K562 (cell line): Measurements from ENCODE around the gene LRP1-AS. TPM values are rescaled to one million over a fixed set of nuclear protein-coding genes. Genes with fewer than 3 reads are reported as not detected.
A peak's percentile ranks its signal among the peaks of the same experiment; 100 is the strongest.

ENCODE experiments used
- CBFA2T3 ChIP-seq: fragments of 450-650 bp; IDR thresholded peaks from 2 replicates; pipeline ENCODE4 v1.6.1; 2017
- KAT8 ChIP-seq: fragments of 450-650 bp; IDR thresholded peaks from 2 replicates; pipeline ENCODE4 v1.6.1; 2016; ENCODE audit warnings: low read depth, mild to moderate bottlenecking
- NBN ChIP-seq: fragments of 450-650 bp; IDR thresholded peaks from 2 replicates; pipeline ENCODE4 v1.6.1; 2016; ENCODE audit warnings: low read depth, mild to moderate bottlenecking
- POLR2G ChIP-seq: fragments of 200-400 bp; formaldehyde crosslinking; IDR thresholded peaks from 2 replicates; pipeline ENCODE4 v1.6.1; 2017; ENCODE audit warnings: low read depth, mild to moderate bottlenecking, antibody characterized with exemption, low read length, moderate library complexity
- SIRT6 ChIP-seq: IDR thresholded peaks from one replicate; pipeline ENCODE4 v1.6.1; 2012; ENCODE audit warnings: low read depth, mild to moderate bottlenecking, control low read depth, inconsistent platforms, low read length, moderate library complexity
- SP1 ChIP-seq: sonication (generic); formaldehyde crosslinking; IDR thresholded peaks from 2 replicates; pipeline ENCODE4 v1.8.1; 2022; ENCODE audit warnings: mild to moderate bottlenecking, missing genetic modification reagents
- U2AF2 ChIP-seq: fragments of 200-400 bp; formaldehyde crosslinking; optimal IDR thresholded peaks from 2 replicates; pipeline ENCODE3; 2017; ENCODE audit warnings: low read depth, mild to moderate bottlenecking, low read length
- polyA plus RNA-seq, 8 experiments: library from polyadenylated mRNA; depleted of rRNA in 4 of 8; stranded (reverse) in 5 of 8; unstranded in 3 of 8; fragments of >200 nt; fragmentation: Nextera tagmentation in 2 of 8; fragmentation: Illumina TruSeq in 1 of 8; extraction: Ambion mirVana in 2 of 8; extraction: Trizol in 1 of 8; gene quantifications; 2 replicates each; pipeline versions ENCODE4 v1.2.1 to v1.2.3, GENCODE V29; 2011 to 2014; ENCODE audit warnings: inconsistent platforms in 1 of 8, missing spikeins in 1 of 8
- total RNA-seq, 7 experiments: library from RNA; depleted of rRNA in 6 of 7; stranded (reverse); fragments of >200 nt in 6 of 7; fragmentation: Illumina TruSeq in 2 of 7; extraction: Trizol in 2 of 7; gene quantifications; 2 replicates each; pipeline versions ENCODE4 v1.2.1 to v1.2.3, GENCODE V29; 2011 to 2021; ENCODE audit warnings: low replicate concordance in 1 of 7
- TF ChIP-seq, protein P1 (sequence below): fragments of 450-650 bp; IDR thresholded peaks from 2 replicates; pipeline ENCODE4 v1.6.1; 2016; ENCODE audit warnings: low read depth
- TF ChIP-seq, protein P2 (sequence below), 2 experiments: fragments of 450-650 bp; IDR thresholded peaks; 2 replicates each; pipeline ENCODE4 v1.6.1; 2016
- TF ChIP-seq, protein P3 (sequence below): fragments of 250-450 bp; sonication (Bioruptor Pico); IDR thresholded peaks from 2 replicates; pipeline ENCODE4 v1.6.1; 2021; ENCODE audit warnings: mild to moderate bottlenecking
- TF ChIP-seq, protein P4 (sequence below): fragments of 450-650 bp; formaldehyde crosslinking; IDR thresholded peaks from 2 replicates; pipeline ENCODE4 v1.4.0; 2022; ENCODE audit warnings: missing genetic modification characterization
- TF ChIP-seq, protein P5 (sequence below): IDR thresholded peaks from 3 replicates; pipeline ENCODE4 v1.6.1; 2011; ENCODE audit warnings: borderline replicate concordance, mild to moderate bottlenecking, moderate library complexity; ENCODE audit not compliant: insufficient read length; ENCODE audit errors: extremely low read depth

Gene LRP1-AS
- total and polyA plus RNA-seq, 9 of the 15 experiments (the other 6 are each of a cell fraction or from before 2014, with no cell fraction given): not detected

DNA sequence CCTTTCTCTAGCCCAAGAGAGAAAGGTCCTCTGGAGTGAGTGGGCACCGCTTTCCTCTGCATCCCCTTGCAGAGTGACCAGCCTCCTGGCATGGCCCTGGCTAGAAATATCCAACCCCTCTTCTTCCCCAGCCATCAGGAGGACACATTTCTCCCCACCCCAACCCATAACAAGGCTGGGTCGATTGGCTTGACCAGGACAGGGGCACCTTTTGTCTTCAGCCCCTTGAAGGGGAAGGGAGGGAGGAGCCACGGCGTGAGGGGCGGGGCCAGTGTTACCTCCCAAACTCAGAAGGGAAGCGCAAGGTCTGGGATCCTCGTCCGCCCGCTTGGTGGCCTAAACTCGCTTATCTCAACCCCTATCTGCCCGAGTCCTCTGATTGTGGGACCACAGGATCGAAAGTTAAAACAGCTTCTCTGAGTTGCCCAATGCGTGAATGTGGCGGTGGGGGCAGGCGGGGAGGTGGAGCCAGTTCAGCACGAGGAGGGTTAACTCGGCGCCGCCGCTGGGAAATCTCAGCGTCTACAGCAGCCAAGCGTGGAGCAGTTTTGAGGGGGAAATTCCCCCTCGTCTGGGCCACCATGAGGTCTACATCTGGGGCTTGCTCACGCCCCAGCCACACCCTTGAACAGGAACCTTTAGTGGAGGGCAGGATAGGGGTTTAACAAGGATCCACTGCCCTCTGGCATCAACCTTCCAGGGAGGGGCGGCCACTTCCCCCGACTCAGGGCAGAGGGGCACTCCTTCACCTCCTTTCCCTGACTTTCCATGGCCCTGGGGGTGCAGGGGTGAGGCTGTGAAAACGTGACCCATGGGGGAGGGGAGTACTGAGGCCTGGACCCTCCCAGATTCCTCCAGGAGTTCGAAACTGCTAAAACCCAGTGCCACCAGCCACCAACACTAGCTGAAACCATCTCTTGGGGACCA lies 37.1 kb downstream of the LRP1-AS start (continued):
- TF ChIP-seq, protein P1, sequence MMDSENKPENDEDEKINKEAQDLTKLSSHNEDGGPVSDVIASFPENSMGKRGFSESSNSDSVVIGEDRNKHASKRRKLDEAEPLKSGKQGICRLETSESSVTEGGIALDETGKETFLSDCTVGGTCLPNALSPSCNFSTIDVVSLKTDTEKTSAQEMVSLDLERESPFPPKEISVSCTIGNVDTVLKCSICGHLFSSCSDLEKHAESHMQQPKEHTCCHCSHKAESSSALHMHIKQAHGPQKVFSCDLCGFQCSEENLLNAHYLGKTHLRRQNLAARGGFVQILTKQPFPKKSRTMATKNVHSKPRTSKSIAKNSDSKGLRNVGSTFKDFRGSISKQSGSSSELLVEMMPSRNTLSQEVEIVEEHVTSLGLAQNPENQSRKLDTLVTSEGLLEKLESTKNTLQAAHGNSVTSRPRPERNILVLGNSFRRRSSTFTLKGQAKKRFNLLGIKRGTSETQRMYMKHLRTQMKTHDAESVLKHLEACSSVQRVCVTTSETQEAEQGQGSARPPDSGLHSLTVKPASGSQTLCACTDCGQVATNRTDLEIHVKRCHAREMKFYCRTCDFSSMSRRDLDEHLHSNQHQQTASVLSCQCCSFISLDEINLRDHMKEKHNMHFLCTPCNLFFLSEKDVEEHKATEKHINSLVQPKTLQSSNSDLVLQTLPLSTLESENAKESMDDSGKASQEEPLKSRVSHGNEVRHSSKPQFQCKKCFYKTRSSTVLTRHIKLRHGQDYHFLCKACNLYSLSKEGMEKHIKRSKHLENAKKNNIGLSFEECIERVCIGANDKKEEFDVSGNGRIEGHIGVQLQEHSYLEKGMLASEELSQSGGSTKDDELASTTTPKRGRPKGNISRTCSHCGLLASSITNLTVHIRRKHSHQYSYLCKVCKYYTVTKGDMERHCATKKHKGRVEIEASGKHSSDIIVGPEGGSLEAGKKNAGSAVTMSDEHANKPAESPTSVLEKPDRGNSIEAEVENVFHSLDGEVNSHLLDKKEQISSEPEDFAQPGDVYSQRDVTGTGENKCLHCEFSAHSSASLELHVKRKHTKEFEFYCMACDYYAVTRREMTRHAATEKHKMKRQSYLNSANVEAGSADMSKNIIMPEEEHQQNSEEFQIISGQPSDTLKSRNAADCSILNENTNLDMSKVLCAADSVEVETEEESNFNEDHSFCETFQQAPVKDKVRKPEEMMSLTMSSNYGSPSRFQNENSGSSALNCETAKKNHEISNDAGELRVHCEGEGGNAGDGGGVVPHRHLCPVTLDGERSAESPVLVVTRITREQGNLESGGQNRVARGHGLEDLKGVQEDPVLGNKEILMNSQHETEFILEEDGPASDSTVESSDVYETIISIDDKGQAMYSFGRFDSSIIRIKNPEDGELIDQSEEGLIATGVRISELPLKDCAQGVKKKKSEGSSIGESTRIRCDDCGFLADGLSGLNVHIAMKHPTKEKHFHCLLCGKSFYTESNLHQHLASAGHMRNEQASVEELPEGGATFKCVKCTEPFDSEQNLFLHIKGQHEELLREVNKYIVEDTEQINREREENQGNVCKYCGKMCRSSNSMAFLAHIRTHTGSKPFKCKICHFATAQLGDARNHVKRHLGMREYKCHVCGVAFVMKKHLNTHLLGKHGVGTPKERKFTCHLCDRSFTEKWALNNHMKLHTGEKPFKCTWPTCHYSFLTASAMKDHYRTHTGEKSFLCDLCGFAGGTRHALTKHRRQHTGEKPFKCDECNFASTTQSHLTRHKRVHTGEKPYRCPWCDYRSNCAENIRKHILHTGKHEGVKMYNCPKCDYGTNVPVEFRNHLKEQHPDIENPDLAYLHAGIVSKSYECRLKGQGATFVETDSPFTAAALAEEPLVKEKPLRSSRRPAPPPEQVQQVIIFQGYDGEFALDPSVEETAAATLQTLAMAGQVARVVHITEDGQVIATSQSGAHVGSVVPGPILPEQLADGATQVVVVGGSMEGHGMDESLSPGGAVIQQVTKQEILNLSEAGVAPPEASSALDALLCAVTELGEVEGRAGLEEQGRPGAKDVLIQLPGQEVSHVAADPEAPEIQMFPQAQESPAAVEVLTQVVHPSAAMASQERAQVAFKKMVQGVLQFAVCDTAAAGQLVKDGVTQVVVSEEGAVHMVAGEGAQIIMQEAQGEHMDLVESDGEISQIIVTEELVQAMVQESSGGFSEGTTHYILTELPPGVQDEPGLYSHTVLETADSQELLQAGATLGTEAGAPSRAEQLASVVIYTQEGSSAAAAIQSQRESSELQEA: no peak
- TF ChIP-seq, protein P2, sequence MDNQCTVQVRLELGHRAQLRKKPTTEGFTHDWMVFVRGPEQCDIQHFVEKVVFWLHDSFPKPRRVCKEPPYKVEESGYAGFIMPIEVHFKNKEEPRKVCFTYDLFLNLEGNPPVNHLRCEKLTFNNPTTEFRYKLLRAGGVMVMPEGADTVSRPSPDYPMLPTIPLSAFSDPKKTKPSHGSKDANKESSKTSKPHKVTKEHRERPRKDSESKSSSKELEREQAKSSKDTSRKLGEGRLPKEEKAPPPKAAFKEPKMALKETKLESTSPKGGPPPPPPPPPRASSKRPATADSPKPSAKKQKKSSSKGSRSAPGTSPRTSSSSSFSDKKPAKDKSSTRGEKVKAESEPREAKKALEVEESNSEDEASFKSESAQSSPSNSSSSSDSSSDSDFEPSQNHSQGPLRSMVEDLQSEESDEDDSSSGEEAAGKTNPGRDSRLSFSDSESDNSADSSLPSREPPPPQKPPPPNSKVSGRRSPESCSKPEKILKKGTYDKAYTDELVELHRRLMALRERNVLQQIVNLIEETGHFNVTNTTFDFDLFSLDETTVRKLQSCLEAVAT (IDR thresholded peaks at IDR 0.05): no peak
- TF ChIP-seq POLR2G (peak; percentile 47; the same call in 1 of the 2 replicates), SP1 (CRISPR knock-in tag) (peak; percentile 52; the same call in 1 of the 2 replicates), NBN (peak; percentile 52; the same call in 1 of the 2 replicates), SIRT6 (no peak), CBFA2T3 (no peak), U2AF2 (no peak), KAT8 (no peak)
- TF ChIP-seq, protein P3, sequence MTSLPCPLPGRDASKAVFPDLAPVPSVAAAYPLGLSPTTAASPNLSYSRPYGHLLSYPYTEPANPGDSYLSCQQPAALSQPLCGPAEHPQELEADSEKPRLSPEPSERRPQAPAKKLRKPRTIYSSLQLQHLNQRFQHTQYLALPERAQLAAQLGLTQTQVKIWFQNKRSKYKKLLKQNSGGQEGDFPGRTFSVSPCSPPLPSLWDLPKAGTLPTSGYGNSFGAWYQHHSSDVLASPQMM (CRISPR knock-in tag): no peak
- TF ChIP-seq, protein P4, sequence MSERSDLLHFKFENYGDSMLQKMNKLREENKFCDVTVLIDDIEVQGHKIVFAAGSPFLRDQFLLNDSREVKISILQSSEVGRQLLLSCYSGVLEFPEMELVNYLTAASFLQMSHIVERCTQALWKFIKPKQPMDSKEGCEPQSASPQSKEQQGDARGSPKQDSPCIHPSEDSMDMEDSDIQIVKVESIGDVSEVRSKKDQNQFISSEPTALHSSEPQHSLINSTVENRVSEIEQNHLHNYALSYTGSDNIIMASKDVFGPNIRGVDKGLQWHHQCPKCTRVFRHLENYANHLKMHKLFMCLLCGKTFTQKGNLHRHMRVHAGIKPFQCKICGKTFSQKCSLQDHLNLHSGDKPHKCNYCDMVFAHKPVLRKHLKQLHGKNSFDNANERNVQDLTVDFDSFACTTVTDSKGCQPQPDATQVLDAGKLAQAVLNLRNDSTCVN (CRISPR knock-in tag): no peak
- TF ChIP-seq, protein P5, sequence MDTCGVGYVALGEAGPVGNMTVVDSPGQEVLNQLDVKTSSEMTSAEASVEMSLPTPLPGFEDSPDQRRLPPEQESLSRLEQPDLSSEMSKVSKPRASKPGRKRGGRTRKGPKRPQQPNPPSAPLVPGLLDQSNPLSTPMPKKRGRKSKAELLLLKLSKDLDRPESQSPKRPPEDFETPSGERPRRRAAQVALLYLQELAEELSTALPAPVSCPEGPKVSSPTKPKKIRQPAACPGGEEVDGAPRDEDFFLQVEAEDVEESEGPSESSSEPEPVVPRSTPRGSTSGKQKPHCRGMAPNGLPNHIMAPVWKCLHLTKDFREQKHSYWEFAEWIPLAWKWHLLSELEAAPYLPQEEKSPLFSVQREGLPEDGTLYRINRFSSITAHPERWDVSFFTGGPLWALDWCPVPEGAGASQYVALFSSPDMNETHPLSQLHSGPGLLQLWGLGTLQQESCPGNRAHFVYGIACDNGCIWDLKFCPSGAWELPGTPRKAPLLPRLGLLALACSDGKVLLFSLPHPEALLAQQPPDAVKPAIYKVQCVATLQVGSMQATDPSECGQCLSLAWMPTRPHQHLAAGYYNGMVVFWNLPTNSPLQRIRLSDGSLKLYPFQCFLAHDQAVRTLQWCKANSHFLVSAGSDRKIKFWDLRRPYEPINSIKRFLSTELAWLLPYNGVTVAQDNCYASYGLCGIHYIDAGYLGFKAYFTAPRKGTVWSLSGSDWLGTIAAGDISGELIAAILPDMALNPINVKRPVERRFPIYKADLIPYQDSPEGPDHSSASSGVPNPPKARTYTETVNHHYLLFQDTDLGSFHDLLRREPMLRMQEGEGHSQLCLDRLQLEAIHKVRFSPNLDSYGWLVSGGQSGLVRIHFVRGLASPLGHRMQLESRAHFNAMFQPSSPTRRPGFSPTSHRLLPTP: no peak
